NCI-H1048 (cell line): ENCODE data around the gene ERP44.
"Not testable (repeated sequence)": the region's sequence is repeated elsewhere in the genome, so short reads cannot be mapped to it uniquely, and the experiment has no call there.

ENCODE experiments used
- DNase-seq: peaks from one replicate; lab custom pipeline; 2025; lab: John Stamatoyannopoulos, UW

The ERP44 gene

DNA sequence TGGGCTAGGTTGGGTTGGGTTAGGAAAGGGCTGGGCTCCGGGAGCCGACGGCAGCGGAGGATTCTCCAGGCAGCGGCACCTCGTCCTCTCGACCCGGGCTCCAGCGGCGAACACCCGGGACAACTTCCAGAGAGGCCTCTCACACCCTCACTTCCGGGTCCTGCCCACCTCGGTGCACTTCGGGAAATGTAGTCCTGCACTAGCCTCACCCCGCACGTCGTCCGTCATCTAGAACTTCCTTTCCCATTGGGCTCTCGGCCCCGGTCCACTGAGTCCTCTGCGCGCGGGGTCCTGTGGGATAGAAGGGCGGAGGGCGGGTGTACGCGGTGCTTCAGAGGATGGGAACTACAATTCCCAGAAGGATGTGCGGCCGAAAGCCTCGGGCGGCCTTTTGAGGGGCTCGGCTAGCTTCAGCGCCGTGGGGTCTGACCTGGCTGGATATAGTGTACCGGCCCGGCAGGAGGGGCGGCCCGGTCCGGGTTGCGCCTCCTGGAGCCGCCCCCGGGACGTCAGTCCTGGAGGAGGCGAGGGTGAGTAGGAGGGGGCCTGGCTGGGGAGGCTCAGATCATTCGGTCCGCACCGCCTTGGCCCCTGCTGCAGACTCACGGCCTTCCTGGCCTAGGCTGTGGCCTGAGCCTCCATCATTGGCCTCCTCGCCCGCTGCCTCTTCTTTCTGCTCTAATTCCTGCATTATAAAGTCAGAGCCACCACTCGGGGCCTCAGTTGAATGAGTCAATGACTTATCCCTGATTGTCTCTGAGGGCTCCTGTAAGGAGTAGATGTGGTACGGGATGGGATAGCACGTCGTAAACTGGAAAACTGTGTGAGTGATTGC lies at the start of gene ERP44, which contains the start of gene INVS:
Gene ERP44, minus strand, starts transcription at position 114 of the 835 bp plus-strand sequence. CDS start 160 bp downstream, outside the sequence.
Gene INVS, plus strand, starts transcription at position 357 of the 835 bp plus-strand sequence. CDS start 5,279 bp downstream, outside the sequence.
- peak; percentile 99 for DNase-seq

DNA sequence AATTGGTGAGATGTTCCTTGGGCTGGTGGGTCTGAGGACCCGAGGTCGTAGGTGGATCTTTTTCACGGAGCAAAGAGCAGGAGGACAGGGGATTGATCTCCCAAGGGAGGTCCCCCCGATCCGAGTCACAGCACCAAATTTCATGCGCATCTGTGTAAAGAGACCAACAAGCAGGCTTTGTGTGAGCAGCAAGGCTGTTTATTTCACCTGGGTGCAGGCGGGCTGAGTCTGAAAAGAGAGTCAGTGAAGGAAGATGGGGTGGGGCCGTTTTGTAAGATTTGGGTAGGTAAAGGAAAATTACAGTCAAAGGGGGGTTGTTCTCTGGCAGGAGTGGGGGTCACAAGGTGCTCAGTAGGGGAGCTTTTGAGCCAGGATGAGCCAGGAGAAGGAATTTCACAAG lies 47.2 kb upstream of the ERP44 start:
- DNase-seq, result not testable (repeated sequence)

DNA sequence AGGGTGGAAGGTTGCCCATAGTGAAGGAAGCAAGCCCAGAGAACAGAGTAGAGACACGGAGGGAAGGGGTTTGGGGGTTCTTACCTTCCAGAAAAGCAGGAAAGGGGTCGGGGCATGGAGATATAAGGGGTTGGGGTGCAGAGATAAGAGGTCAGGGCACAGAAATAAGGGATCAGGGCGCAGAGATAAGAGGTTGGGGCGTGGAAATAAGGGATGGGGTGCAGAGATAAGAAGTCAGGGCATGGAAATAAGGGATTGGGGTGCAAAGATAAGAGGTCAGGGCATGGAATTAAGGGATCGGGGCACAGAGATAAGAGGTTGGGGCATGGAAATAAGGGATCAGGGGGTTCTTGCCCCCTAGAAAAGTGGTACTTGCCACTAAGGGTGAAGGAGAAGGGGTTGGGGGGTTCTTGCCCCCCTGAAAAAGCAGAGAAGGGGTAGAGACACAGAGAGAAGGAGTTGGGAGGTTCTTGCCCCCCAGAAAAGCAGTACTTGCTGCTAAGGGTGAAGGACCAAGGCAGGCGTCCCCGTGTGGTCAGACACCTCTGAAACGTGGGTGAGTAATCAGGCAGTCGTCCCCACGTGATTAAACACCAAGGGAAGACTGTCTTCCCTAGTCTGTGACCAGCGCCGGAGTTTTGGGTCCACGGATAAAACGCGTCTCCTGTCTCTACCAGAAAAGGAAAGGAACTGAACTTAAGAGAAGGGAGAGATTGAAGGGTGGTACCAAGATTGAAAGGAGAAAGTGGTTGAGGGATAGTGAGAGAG lies 46.6 kb upstream of the ERP44 start:
- not testable (repeated sequence) for DNase-seq

DNA sequence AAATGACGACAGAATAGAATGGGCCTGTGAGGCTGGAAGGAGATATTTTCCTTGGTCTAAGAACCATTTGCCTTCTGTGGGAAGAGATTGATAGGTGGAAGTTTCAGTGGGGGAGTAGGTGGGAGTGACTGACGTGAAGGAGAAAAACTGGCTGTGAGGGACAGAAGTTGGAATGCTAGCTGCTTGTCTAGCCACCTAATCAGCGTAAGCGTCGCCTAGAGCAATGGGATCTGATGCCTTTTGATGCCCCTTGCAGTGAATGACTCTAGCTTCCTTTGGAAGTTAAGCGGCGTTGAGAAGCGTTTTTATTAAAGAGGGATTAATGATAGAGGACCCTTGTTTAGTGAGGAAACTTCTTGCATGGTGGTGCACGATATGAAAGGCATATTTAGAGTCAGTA lies 43.1 kb upstream of the ERP44 start:
- DNase-seq, result not testable (repeated sequence)

DNA sequence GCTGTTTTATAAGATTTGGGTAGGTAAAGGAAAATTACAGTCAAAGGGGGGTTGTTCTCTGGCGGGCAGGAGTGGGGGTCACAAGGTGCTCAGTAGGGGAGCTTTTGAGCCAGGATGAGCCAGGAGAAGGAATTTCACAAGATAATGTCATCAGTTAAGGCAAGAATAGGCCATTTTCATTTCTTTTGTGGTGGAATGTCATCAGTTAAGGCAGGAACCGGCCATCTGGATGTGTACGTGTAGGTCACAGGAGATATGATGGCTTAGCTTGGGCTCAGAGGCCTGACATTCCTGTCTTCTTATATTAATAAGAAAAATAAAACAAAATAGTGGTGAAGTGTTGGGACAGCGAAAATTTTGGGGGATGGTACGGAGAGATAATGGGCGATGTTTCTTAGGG lies 41.5 kb upstream of the ERP44 start:
- not testable (repeated sequence) for DNase-seq

DNA sequence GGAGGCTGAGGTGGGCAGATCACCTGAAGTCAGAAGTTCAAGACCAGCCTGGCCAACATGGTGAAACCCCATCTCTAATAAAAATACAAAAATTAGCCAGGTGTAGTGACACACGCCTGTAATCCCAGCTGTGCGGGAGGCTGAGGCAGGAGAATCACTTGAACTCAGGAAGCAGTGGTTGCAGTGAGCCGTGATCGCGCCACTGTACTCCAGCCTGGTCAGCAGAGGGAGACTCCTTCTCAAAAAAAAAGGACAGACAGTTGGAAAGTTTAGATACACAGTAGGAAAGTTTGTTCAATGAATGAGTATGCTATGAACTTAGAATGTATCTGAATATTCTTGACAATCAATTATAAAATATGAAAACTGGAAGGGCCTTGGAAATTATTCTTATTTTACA lies 38.0 kb upstream of the ERP44 start:
- DNase-seq, result not testable (repeated sequence)

DNA sequence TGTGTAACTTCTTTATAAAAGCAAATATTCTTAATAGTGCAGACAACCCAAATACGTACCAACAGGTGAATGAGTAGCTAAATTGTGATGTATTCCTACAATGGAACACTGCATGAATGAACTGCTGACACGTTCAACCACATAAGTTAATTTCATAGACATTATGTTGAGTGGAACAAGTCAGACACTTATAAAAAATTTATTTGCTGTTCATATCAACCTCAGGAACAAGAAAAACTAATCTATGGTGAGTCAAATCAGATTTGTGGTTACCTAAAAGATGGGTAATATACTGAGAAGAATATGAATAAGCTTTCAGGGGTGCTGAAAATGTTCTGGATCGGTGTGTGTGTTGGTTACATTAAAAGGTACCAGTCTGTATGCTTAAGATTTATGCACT lies 35.9 kb upstream of the ERP44 start:
- DNase-seq, result no peak

DNA sequence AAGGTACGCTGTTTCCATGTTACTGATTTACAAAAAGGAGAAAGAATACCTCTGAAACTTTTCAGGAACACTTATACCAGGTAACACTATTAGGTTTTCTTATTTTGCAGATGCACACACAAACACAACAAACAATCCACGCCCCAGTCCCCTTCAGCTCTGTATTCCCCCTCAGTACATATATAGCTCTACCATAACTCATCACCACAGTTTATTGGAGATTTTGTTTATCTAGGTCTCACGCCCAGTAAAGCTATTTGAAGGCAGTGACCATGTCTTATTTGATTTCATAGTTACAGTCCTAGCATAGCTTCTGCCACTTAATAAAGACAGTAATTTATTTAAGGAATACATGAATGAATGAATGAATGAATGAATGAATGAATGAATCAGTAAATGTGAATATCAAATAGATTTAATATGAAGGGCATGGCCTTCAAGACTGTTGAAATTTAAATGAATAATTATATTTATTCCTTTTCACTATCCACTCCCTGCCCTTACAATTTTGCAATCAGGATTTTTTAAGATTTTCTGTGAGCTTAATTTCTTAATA lies 33.2 kb upstream of the ERP44 start:
- DNase-seq, result no peak

DNA sequence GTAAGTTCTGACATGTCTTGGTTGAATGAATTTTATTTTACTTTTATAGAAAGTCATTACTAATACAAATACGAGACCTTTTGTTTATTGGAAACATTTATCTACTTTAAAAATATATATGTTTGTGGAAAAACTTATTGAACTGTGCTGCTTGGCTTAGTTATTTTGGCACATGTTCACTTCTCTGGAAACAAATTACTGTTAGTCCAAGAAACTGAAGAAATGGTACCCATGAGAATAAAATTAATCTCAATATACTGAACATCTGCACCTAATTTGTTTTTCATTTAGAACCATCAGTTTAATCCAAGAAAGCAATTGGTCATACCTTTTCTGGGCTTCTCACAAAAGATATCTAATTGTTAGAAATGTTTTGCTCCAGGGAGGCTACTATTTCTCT lies 32.4 kb upstream of the ERP44 start:
- DNase-seq, result no peak

DNA sequence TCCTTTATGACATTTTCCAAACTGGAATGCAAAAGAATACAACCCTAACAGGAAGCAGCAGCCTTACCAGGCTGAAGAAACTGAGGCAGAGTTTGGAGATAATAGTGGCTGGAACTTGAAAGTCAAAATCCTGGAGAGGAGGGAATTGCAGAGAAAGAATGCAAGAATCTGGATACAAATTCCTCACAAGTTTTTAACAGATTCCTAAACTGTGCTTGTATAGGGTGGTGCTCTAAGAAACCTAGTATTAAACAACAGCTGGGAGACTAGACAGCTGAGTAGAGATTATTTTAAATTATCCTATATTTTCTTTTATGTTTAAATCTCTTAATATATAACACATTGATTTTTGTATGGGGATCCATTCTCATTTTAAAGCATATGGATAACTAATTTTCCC lies 31.0 kb upstream of the ERP44 start:
- DNase-seq, result no peak

DNA sequence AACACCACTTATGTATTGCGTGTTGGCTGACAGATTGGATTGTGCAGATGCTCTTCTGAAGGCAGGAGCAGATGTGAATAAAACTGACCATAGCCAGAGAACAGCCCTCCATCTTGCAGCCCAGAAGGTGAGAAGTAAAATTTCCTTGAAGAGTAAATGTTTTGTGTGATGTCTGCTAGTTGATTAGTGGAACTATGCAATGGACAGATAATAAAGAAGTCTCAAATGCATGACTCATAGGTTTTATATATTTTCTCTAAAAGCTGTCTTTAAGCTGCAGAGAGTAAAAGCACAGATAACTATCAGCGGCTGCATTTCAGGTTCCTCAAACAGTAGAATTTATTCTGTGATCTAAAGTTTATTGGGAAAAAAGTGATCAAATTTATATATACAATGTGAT lies 27.6 kb upstream of the ERP44 start:
- no peak for DNase-seq

DNA sequence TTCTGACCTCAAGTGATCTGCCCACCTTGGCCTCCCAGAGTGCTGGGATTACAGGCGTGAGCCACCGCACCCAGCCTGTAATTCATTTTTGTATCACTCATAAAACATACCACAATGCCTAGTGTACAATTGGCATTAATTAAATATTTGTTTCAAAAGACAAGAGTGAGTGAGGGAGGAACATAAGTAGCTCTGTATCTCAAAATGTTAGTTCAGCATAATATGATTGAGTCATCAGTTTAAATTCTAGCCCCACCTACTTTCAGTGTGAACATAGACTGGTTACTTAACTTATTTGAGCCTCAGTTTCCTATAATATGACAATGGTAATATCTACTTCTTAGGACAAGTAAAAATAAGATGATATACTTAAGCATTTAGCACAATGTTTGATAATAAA lies 27.1 kb upstream of the ERP44 start:
- no peak for DNase-seq

DNA sequence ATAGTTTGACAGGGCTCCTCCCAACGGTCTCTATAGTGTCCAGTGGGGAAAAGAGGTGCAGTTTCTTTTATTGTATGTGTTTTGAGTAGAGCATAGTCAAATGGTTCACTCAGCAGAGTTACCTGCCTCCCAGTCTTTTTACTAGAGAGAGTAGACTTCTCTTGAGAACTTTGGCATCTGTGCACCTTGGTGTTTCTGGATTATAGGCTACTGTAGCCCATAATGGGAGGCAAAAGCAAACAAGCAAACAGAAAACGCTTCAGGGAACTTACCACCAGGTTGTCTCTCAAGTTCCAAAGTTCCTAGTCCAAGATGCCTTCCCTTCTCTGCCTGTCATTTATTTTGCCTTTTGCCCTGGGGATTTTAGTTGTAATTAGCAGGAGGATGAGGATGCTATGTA lies 26.4 kb upstream of the ERP44 start:
- DNase-seq, result no peak

DNA sequence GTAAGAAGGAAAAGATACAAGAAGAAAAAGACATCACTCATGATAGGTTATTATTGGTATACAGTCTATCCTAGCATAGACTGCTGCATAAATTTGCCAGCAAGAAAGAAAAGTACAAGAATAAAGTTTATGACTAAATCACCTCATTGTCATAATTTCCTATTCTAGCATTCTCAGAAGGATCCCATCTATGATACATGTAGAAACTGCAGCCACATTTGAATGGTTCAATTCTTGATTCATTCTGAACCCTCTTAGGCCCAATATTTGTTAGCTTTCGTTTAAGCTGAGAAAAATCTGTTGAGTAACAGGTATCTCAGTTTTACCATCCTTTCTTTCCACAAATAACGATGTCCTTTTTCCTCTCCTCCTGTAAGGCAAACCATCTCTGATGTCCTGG lies 21.5 kb upstream of the ERP44 start:
- DNase-seq, result no peak

DNA sequence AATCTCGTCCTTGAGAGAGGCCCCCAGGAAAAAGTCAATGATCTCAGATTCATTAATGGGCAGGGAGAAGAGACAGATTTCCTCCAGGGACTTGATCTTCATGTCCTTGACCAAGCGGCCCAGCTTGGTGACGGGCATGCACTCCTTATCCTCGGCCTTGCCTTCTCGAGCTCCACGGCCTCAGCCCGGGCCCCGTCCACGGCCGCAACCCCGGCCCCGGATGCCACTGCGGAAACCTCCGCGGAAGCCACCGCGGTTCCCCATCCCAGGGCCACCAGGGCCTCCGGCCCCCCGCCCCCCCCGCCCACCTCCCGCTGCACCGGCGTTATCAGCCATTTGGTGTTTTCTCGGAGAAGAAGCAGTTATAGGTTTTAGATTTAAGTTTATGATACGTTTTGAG lies 18.5 kb upstream of the ERP44 start:
- DNase-seq, result no peak

DNA sequence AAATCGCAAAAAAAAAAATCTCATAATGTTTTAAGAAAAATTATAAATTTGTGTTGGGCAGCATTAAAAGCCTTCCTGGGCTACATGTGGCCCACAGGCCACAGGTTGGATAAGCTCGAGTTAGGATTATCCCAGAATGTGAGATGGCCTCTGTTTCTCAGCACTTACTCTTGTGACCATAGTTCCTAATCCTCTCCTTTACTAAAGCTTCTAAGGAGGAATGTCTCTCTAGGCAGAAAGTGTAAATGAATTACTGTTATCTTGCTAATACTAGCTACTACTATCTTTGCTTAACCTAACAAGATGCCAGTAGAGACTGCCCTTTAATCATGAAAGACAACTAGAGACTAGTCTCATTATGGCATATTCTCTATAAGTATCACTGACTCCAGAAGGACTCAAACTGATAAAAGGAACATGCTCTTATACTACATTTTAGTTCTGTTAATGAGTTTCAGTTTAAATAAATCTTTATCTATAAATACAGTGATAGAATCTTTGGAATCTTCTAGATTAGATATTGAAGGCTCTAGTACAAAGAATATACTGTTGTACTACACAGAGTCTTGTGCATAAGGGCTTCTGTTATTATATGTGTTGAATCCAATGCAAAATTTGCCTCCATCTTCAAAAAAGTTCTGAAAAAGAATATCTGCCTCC lies 14.0 kb upstream of the ERP44 start:
- no peak for DNase-seq

DNA sequence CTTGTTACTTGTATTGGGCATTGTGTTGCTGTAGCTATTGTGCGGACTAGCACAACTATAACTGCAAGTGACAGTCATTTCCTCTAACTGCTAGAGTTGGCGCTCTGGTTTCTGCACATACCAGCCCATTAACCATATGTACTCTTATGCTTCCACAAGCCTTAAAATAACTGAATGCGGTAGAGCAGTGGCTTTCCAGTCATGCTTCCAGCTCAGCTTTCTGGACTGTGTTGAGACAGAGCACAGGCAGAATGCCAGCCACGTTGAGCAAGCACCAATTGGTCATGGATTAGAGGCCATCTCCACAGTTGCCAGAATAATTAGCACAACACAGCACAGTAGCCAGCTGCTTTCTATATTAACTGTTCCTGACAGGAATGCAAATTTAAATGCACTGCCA lies 12.4 kb upstream of the ERP44 start:
- DNase-seq, result no peak

DNA sequence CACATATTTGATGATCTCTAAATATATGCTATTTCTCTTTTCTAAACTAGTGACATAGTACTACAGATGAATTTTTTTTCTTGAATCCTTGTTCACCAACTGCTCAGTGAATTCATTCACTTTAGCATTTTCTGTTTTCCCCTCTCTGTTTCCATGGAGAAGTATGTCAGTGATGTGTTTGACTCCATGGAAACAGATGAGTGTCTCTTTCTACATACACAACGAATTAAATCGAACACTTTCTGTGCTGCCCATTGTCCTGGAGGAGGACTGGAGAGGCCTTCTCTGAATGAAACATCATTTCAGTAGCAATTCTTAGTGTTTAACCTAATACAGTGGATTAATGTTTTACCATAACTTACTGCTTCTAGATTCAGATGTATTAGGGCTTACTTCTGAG lies 9.8 kb upstream of the ERP44 start:
- no peak for DNase-seq

DNA sequence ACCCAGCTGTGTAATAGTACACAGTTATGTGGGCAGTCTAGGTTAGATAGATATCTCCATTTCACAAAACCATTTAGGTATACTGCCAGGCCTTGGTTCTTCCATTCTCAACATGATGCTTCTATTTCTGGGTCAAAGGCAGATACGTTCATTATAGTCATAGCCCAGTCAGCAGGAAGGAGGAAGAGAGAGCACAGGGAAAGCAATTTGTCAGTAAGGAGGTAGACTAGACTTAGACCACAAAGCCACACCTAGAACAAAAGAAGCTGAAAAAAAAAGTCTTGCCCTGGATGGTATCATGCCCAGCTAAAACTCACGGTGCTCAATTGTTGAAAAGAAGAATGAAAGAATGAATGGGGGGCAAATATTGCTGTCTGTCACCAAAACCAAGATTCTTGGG lies 7.8 kb upstream of the ERP44 start:
- no peak for DNase-seq

DNA sequence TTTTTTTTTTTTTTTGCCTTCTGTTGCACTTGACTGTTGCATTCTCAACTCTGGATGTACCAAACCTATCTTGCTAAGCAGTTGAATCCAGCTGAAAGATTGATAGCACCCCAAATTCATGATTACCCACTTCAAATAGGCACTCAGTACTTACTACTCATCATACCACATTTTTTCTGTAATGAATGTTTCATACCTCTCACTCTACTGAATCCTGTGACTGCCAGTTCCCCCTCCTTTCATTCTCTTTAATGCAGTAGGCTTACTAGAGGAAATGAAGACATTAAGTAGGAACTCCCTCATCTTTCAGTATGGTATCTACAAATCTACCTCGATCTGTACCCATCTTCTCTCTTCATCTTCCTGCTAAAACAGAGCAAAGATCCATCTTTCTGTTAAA lies 7.1 kb upstream of the ERP44 start:
- DNase-seq, result no peak

DNA sequence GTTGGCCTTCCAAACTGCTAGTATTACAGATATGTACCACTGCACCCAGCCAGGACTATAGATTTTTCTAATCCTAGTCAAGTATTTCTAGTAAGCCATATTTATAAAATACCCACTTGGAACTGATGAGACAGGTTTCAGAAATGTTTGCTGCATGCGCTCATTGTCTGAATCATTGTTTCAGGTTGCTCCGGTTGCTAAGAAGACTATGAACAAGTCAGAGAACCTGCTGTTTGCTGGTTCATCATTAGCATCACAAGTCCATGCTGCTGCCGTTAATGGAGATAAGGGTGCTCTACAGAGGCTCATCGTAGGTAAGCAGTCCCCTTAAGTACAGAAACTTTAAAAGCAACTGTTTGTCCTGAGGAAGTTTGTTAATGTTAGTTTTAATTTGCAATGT lies 5.5 kb upstream of the ERP44 start:
- DNase-seq, result no peak

DNA sequence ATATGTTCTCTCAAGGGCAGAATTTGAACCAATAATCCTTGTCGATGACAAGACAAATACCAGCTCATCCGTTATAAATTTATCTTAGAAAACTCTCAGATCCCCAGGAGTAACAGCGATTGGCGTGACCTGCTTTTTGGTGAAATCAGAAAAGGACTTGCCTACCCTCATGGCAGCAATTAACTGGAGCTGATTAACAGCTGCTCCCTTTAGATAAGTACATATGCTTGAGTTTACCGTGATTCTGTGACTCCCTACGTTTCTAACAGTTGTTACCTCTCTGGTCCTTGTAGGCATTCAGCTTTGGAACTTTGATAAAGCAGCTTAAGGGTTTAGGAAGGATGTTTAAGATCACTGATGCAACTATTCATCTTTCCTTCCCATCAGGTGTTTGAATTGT lies 2.8 kb upstream of the ERP44 start:
- no peak for DNase-seq
